Activated T-cell treated with anti-CD3 and anti-CD28 coated beads, Interleukin-2, amount 50 U/mL, for 1 hour (primary cell): ENCODE measurements around the gene MS4A15.
"Not testable (repeated sequence)": the region's sequence is repeated elsewhere in the genome, so short reads cannot be mapped to it uniquely, and the experiment has no call there.

Source experiments
- DNase-seq: peaks from one replicate; pipeline ENCODE4 v3.0.0-alpha.2; 2020

MS4A15 gene

DNA sequence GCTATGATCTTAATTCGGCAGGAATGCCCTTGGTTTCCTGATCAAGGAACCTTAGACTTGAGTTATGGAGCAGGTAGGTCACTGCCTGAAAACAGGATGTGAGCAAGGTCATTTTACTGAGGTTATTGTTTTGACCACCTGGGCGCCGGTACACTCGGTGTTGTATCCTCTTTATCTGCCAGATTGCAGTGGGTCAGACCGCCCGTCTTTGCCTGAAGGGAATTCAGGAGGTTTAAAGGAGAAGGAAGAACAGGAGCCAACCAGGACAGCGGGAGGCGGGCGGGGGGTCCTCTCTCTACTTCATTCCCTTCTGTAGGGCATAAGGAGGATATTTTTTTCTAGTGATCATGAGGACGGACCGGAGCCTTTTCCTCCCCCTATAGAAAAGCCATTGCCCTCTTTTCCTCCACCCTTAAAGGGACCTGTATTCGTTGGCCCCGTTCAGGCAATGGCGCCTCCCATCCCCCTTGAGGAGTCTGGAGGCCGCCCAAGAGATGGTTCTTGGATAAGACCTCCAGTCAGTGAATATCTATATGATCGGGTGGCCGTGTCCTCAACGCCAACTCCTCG, 649 bp downstream of the MS4A15 start:
- no peak for DNase-seq

DNA sequence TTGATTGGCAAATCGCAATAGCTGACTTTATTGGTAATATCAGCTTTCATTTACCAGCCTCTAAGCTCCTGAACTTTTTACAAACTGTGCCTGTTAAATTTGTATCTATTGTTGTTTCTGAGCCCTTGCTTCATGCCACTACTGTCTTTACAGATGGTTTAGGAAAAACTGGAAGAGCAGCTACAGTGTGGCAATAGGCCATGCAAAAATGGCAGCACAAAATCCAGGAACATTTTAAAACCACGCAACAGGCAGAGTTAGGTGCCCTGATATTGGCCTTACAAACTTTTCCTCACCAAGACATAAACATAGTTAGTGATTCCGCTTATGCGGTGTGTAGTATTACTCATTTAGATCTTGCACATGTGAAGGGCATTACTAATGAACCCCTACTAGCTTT, 2.0 kb downstream of the MS4A15 start:
- DNase-seq = not testable (repeated sequence)

DNA sequence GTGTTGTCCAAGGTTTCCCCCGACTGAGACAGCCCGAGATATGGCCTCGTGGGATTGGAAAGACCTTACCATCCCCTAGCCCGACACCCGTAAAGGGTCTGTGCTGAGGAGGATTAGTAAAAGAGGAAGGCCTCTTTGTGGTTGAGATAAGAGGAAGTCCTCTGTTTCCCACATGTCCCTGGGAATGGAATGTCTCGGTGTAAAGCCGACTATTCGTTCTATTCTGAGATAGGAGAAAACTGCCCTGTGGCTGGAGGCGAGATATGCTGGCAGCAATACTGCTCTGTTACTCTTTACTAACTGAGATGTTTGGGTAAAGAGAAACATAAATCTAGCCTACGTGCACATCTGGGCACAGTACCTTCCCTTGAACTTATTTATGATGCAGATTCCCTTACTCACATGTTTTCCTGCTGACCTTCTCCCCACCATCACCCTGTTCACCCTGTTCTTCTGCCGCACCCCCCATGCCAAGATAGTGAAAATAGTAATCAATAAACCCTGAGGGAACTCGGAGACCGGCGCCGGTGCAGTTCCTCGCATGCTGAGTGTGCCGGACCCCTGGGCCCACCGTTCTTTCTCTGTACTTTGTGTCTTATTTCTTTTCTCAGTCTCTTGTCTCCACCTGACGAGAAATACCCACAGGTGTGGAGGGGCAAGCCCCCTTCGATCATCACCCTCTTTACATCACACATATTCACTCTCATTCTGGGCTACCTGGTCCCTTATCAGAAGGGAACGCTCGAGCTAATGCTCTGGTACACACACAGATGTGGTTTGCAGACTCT, 3.0 kb downstream of the MS4A15 start:
- not testable (repeated sequence) for DNase-seq

DNA sequence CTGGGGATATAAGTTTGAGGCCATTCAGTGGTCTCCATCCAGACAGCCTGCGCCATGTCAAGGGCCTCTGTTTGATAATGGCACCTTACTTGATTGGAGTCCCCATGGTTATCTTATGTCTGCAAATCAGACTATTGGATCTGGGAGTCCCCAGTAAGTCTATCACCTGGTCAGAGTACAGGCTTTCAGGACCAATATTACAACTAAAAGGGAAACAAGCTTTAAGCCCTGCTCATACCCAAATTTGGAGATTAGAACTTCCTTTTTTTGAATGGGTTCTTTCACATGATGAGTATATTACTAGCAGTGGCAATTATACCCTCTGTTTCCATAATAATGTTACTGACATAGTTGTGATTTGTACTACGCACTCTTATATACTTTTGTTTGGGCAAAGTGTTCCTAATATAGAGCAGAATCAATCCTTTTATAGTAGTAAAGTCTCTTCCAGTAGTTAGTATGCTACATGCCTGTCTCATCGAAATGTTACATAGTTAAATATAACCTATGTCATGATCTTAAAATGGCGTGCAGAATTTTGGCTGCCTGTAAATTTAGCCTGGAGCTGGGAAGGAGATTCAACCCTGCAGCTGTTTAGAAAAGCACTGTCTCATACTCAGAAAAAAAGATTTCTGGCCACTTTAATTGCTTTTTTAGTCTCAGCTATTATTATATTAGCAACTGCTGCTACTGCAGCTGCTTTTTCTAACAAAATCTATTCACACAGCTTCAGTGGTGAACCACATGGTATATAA, 4.9 kb downstream of the MS4A15 start:
- no peak for DNase-seq

DNA sequence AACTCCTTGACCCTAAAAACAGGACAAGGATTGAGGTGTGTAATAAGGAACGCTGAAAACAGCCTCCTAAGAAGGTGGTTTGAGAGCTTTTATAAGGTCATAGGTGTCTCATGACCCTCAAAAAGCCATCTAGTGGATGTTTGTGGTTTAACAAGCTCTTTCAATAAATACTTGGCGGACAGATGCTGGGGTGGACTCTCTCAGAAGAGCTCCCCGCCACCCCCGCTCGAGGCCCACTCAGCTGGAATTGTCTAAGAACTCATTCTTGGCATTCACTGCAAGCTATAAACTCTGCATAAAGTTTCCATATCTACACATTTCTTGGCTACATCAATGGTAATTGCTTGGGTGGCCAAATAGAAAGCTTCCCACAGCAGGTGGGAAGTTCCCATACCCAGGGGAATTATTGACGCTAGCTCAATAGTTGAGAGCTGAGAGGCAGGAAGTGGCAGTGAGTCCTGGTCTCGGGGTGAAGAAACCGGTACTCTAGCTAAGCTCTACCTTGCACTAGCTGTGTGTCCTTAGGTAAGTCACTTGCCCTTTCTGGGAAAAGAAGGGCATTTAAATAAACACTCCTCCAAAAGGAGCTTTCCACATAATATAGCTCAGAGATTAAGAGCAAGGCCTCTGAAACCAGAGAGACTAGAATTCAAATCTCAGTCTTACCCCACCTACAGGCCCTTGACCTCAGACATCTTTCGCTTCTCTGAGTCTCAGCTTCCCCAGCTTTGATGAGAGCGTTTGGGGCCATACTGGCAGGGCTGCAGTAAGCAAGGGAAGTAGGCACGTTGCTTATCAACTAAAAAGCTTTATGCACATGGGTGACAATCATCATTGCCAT, 6.4 kb downstream of the MS4A15 start:
- DNase-seq = no peak

DNA sequence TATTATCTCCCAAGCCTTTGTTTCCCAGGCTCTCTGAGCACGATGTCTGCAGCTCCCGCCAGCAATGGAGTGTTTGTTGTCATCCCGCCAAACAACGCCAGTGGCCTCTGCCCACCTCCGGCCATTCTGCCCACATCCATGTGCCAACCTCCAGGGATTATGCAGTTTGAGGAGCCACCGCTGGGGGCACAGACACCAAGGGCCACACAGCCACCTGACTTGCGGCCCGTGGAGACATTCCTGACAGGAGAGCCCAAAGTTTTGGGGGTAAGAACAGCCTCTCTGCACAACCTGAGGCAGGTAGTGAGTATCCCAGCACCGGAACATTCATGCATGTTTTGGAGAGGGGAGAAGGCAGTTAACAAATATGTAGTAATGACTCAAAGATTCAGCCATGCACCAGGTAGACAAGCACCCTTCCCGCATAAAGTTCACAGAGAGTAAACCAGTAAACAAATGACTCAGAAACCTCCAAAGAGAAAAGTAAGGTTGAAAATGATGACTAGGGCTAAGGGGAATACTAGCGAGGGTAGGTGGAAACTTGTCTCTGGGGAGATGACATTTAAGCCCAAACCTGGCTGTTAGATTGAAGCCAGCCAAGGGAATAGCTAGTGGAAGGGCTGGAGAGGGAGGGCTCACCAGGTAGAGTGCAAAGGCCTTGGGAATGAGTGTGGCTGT, 7.2 kb downstream of the MS4A15 start:
- no peak for DNase-seq

DNA sequence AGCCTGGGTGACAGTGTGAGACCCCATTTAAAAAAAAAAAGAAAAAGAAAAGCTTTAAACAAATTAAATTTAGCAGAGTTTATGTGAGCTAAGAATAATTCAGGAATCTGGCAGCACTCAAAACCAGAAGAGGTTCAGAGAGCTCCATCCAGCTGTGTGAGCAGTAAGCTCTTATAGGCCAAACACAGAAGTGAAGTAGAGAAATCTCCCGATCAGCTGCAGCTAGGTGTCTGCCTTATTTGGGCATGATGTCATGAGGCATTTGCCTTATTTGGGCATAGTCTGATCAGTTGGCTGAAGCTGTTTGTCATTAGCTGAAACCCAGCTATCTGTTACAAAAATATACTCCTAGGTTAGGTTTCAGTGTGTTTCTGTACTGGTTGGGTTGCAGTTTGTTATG, 8.2 kb downstream of the MS4A15 start:
- no peak for DNase-seq

DNA sequence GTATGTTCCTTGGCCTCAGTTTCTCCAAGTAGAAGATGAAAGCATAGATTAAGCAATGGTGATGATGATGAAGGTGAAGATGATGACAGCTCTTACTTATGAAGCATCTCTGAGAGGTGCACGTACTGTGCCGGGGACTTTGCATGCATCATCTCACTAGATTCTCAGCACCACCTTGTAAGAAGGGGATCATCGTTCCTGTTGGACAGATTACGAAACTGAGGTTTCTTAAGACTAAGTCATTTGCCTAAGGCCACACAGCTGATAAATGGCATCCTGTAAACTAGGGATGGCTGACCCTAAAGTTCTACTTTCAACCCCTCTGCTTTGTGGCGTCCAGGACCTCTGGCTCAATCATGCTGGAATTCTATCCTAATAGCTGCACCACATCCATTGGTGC, 8.7 kb downstream of the MS4A15 start:
- DNase-seq = no peak

DNA sequence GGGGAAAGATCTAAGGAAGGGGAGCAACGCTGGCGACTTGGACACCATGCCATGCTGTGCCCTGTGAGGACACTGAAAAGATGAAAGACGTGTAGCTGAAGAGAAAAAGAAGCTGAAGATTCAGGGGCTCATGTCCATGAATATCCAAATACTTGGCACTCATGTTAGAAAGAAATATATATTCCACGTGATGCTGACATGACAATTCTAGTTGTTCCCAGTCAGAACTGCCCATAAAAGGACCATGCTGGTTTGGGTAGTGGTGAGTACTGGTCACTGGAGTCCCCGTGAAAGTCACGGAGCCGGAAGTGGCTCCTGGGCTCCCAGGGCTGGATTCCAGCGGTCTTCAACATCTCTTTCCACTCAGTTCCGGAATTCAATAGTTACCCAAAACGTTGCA, 9.9 kb downstream of the MS4A15 start:
- no peak for DNase-seq

DNA sequence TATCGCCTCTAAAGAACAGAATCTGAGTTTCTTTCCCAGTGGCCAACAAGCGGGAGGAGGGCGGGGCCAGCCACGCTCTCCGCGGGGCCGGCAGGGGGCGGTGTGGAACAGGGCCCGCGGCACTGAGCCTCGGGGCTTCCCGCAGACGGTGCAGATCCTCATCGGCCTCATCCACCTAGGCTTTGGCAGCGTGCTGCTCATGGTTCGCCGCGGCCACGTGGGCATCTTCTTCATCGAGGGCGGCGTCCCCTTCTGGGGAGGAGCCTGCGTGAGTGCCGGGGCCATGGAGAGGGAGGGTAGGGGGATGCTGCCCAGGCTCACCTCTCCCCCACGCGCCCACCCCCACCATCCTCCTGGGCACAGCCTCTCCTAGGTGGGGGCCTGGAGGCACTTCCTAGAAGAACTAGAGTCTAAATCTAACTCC, 10.7 kb downstream of the MS4A15 start:
- no peak for DNase-seq

DNA sequence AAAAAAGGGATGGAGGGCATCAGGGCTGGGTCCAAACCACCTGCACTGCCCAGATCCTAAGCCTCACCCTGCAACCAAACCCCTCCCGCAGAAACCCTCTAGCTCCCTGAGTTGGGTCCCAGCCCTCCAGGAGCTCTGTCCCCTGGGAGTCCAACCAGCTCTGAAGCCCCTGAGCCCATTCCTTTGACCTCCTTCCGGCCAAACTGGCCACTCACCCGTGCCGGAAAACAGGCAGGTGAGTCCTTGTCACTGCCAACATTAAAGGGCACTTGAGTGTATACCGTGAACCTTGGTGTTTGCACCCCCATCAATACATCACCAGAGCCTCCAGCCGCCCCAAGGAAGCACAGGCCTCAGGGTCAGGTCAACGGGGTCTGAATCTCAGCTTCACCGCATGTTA, 11.5 kb downstream of the MS4A15 start:
- DNase-seq = no peak

DNA sequence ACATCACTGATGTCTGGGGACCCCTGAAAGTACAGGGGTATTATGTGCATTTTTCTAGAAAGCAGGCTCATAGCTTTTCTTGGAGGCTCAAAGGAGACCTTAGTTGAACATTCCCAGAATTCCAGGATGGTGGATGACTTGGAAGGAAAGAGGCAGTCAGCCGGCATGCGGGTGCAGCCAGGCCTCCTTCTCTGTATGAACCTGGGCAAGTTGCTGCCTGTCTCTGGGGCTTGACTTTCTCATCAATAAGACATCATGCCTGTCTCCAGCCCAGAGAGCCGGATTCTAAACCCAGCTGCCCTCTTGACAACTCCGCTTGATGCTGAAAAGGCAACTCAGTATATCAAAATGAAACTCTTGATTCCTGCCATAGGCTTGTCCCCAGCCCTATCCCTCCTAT, 12.6 kb downstream of the MS4A15 start:
- DNase-seq = no peak

DNA sequence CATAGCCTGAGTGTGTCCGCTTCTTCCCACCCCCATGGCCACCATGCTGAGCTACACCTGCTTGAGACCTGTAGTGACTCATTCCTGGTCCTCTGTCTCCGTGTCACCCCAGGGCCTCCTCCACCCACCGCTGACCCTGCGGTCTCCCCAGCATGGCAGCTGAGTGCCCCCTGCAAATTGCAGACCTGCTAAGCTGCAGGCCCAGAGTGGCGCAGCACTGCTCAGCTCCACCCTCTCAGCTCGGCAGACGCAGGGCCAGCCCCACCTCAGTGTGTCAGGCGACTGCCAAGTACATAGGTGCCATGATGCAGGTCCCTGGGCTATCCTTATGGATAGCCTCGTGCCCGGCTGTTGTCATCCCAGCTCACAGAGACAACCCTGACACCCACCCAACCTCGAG, 13.1 kb downstream of the MS4A15 start:
- no peak for DNase-seq

DNA sequence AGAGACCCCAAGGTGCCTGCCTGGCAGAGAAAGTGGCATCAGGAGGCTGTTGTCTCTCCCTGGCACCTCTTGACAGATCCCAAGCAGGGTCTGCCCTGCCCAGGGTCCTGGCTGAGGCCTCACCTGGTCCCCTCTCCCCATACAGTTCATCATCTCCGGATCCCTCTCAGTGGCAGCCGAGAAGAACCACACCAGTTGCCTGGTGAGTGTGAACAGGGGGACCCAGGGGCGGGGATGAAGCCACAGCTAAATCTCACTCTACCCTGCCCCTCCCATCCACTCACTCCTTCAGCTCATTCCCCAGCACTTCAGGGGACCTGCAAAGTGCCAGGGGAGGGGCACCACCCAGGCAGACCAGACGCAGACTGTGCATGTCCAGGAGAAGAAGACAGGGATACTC, 14.5 kb downstream of the MS4A15 start:
- DNase-seq = no peak

DNA sequence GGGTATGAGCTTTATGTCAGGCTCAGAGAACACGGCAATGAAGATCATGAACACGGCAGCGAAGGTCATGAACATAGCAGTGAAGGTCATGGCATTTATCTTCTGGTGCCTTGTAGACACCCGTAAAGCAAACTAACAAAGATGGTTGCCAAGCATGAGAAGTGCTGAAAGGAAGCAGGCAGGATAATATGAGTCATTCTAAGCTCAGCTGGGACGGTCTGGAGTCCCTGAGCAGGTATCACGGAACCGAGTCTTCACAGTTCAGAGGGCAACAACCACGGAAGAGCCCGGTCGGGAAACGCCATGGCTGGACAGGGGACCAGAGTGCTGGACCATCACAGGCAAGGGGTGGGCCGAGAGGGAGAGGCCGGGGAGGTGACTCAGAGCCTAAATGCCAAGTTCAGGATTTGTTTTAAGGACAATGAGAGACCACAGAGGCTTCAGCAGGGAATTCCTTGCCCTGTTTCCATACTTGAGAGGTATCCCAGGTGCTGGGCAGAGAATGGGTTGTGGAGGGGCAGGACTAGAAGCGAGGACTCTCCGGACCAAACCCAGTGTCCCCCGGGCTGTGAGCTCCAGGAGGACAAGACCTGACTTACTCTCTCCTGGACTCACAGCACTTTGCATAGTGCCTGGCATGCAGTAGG, 15.3 kb downstream of the MS4A15 start:
- no peak for DNase-seq

DNA sequence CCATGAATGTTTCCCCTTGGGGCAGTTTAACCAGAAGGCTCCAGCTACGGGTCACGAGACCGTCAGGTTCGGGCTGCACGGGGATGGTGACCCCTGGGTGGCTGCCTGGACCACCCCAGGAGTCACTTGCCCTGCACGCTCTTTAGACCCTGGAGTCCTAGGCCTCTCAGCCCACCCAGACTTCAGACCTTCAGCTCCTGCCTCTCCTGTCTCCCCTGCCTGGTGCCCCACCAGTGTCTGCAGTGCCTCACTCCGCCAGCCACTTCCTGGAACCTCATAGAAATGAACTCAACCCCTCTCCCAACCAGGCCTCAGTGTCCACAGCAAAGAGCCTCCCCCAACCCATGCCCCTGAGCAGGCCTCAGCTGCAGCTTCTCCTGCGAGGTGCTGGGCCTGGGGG, 16.0 kb downstream of the MS4A15 start:
- DNase-seq = no peak

DNA sequence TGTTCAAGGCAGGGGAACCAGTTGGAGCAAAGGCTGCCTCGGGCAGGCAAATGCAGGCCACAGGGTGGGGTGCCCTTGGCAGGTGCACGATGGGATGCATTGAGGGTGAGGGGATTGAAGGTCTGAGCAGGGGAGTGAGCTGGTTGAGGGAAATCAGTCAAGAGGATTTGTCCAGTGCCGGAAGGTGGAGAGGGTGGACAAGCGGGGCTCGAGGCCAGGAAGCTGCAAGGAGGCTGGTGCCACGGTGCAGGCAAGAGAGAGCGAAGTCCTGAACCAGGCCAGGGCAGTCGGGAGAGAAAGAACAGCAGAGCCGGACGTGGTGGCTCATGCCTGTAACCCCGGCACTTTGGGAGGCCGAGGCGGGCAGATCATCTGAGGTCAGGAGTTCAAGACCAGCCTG, 18.1 kb downstream of the MS4A15 start:
- no peak for DNase-seq

DNA sequence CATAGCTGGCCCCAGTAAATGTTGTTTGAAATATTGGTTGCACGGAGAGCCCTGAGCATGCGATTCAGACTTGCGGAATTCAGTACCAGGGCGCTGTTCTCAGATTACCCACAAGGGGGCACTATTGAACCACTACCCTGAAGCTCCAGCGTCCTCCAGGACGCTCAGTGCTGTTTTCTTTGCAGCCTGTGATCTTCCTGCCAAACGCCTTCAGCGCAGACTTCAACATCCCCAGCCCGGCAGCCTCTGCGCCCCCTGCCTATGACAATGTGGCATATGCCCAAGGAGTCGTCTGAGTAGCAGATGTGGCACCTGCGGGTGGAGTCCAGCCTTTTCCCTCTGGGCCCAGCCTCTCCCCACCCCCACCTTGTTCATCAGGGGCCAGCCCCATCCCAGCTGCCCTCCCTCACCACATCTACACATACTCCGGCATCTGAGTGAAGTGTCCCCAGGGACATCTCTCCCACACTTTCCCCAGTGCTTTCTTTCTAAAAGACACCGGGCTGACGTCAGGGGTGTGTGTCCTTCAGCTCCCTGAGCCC, 18.8 kb downstream of the MS4A15 start:
- peak; percentile 76 for DNase-seq

DNA sequence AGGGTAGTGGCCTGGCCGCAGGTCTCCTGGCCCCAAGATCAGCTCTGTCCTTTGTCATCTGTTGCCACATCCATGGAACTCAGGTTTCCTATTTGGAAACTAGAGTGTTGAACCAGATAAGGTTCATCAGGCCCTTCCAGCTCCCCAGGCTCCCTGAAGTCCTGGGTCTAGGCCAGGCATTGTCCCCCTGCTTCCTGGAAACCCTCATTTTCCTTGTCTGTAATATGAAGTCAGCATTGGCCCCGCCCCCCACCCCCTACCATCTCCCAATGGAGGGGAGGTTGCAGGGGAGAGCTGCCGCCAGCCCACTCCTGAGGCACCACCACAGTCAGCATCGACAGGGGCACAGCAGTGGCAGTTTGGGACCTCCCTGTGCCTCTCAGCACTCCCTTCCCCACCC, 19.5 kb downstream of the MS4A15 start:
- no peak for DNase-seq

DNA sequence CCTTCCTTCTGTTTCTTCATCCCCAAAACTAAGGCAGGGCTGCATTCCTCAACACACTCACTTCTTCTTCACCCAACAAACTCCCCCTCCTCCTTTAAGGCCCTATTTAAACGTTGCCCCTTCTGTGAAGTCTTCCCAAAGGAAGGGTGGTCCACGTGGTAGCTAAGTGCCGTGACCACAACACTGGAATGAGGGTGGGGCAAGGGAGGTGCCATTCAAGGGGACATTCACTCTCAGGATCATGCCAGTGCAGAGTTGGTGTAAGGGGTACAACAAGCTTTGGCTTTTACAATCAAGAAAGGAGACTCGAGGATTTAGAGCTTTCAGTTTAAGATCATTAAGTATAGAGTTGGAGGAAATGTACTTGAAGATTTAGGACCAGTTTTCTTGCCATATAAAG, 20.4 kb downstream of the MS4A15 start:
- no peak for DNase-seq

DNA sequence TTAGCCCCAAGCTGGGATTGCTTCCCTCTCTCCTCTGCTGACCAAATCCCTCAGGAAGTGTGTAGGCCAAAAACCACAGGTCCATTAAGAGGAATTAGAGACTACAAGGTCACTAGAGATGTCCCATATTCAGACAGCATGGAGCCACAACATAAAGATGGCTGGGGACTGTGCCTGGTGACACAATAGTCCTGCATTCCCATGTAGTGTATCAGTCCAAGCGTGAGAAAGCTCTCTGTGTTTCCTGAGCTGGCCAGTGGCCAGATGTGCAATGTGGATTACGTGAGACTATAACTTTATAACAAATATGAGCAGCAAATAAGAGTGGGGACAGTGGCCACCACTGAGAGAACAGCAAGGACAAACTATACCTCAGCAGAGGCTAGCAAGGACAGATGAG, 20.9 kb downstream of the MS4A15 start:
- no peak for DNase-seq

DNA sequence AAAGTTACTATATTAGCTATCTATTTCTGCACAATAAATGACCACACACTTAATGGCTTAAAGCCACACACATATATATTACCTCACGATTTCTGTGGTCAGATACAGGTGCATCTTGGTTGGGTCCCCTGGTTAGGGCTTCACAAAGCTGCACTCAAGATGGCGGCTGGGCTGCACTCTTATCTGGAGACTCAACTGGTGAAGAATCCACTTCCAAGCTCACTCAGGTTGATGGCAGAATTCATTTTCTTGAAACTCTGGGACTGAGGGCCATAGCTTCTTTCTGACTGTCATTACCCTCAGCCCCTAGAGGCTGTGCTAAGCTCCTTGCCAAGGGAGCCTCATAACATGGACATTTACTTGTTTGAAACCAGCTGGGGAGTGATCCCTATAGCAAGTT, 23.4 kb downstream of the MS4A15 start:
- no peak for DNase-seq
